Muscle of arm (tissue), 12 donors: Measurements from ENCODE around the gene CXCL6. TPM values are rescaled to one million over a fixed set of nuclear protein-coding genes. Genes with fewer than 3 reads are reported as not detected.

ENCODE experiments used
- DNase-seq: peaks from one replicate; pipeline ENCODE4 v3.0.0-alpha.2; 2013
- polyA plus RNA-seq, 12 donors: library from polyadenylated mRNA; unstranded; fragments of 120-200 nt; gene quantifications; one replicate each; pipeline ENCODE4 v1.2.1, GENCODE V29; 2013; ENCODE audit not compliant: insufficient read length in 12 of 12

The CXCL6 gene
- polyA plus RNA-seq, 12 donors = 0.11 to 0.44 (median 0.22) TPM; not detected in 7

DNA sequence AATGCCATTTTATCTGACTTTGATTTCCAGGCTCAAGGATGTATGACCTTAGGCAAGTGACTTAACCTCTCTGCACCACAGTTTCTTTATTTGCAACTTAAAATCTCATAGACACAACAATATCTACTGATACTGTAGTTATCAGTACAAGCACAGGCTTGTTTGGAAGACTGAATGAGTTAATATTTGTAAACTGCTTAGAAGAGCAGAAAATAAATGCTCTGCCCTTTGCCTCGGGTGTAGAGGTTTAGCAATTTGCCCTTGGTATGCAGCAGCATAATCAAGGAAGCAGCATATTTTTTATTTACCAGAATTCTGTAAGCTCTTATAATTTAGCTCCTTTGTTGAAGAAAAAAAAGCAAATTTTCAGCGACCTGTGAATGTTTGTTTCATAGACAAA is 29.8 kb downstream of the CXCL6 start:
- DNase-seq = no peak

DNA sequence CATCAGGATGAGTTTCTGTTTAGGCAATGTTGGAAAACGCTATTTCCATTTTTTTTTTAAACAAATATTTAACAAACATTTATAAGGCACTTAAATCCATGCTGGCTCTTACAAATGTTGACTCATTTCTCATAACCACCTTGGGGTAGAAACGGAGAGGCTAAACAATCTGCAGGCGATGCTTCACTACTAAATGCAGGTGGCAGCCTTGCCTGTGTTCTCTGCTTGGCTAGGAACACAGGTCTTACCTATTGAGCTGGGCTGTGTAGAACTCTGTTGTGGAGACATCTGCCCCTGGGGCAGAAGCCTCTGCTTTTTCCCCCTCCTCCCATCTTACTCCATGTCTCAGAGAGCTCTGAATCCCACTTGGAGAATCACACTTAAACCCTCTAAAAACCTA is 31.3 kb downstream of the CXCL6 start:
- no peak for DNase-seq

DNA sequence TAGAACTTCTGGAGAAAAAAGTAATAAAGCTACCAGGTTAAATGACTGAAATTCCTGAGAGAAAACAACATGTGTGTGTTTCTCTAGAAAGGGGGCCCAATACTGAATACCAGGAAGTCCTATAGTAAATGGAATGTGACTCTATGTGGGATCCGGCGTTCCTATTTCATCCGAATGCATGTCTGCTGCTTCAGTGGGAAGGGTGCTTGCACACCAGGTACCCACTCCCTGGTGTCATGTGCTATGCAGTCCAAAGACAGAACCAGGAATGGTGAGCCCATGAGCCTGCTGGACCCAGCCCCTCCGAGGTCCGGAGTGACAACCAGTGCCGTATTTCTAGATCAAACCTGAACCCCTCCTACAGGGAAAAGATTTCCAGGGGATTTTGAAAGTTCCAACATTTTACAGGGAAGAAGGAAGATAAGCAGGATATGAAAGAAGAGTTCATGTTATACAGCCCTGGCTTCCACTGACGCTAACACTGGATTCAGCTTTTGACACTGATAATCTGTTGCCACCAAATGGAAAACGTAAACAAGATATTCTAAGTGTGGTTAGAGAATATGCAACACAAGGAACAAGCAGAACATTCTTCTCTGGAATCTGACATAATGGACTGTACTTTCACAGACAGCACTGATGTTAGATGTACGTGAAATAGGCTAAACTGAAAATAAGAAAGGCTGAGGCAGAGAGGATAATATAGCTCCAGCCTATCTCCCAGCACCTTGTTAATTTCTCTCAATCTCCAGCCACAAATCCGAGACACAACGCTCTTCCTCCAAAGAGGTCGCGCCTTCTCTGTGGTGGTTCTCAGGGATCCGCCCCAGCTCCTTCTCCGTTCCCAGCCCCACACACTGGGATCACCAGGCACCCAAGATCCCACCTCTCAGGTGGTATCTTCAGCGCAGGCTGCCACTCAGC is 32.0 kb downstream of the CXCL6 start:
- no peak for DNase-seq

DNA sequence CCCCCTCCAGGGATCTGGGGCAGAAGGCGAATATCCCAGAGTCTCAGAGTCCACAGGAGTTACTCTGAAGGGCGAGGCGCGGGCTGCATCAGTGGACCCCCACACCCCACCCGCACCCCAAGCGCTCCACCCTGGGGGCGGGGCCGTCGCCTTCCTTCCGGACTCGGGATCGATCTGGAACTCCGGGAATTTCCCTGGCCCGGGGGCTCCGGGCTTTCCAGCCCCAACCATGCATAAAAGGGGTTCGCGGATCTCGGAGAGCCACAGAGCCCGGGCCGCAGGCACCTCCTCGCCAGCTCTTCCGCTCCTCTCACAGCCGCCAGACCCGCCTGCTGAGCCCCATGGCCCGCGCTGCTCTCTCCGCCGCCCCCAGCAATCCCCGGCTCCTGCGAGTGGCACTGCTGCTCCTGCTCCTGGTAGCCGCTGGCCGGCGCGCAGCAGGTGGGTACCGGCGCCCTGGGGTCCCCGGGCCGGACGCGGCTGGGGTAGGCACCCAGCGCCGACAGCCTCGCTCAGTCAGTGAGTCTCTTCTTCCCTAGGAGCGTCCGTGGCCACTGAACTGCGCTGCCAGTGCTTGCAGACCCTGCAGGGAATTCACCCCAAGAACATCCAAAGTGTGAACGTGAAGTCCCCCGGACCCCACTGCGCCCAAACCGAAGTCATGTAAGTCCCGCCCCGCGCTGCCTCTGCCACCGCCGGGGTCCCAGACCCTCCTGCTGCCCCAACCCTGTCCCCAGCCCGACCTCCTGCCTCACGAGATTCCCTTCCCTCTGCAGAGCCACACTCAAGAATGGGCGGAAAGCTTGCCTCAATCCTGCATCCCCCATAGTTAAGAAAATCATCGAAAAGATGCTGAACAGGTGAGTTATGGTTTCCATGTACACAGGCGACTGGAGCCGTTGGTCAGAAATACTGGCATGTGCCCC is 32.9 kb downstream of the CXCL6 start, which contains the start of gene CXCL1:
CXCL1 (plus strand) TSS at position 264 of the 926 bp plus-strand sequence; CDS start at position 342, 78 bp downstream.
- DNase-seq = no peak

DNA sequence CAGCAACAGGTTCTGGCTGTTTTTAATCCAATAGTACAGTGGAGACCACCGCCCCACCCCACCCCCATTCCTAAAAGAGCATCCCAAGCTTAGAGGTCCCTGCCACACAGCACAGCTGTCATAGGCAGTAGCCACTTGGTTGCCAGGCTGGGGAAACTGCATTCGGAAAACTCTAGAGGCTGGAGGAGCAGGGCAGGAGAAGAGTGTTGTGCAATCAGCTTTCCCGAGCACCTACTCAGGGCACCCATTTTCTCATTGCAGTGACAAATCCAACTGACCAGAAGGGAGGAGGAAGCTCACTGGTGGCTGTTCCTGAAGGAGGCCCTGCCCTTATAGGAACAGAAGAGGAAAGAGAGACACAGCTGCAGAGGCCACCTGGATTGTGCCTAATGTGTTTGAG is 33.8 kb downstream of the CXCL6 start:
- DNase-seq = no peak

DNA sequence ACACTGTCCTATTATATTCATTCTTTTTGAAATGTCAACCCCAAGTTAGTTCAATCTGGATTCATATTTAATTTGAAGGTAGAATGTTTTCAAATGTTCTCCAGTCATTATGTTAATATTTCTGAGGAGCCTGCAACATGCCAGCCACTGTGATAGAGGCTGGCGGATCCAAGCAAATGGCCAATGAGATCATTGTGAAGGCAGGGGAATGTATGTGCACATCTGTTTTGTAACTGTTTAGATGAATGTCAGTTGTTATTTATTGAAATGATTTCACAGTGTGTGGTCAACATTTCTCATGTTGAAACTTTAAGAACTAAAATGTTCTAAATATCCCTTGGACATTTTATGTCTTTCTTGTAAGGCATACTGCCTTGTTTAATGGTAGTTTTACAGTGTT is 34.3 kb downstream of the CXCL6 start:
- DNase-seq = no peak

DNA sequence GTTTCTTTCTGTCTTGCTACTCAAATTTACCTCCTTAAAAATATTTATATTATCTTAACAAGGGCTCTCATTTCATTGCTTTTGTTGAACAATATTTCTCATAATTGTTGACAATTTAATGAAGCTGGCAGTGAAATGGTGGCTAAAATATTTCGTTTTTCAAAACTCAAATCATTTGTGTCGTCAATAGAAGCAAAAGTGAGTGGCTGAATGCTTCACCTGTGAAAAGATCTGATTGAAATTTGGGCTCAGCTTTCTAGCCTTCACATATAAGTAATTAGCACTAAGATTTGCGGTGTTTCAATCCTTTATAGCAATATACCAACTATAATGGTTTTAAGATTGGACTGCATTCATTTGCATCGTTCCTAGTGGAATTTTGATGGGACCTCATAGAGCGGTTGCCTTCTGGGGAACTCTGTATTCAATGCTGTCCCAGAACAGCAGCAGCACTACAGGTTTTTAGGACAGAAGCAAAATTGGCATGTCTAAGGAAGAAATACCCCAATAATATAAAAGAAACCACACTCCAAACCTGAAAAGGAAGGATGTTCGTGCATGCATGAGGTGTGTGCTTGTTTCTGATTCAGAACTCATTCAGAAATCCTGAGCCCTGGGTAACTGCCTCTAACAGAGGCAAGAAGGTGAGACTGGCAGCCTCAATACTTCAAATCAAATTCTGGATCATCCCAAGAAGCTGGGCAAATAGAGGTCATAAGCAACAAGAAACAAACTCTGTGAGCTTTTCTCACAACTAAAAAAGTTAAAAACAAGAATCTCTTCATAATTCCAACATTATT is 35.2 kb downstream of the CXCL6 start:
- no peak for DNase-seq

DNA sequence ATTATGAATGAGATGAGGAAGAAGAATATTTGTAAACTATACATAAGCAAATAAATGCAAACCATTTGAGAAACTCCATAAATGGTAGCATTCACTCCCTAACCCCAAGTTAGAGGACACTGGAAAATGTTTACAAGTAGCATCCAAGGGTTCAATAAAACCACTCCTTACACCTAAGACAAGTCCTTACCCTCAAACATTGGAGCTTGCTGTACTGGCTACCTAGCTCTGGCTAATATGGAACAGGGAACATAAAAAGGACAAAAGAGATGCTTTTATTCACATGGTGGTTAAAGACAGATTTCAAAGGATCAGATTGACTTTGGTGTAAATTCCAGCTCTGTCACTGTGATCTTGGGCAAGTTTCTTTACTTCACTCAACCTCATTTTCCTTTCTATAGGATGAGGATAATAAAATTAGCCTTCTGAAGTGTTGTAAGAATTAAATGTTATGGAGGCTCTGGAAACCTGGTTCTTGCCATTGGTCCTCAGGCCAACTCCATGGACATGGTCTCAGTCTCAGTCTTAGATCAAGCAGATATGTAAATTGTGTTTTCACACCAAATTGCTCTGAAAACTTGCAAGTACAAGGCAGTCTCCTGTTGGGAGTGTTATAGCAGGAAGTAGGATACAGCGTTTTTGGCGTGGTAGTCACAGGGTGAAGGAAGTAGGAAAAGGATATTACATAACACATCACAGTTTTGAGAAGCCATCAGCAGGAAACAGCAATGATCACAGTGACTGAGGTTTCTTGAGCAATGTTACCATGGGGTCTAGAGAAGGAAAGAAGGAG is 36.0 kb downstream of the CXCL6 start:
- DNase-seq = no peak

DNA sequence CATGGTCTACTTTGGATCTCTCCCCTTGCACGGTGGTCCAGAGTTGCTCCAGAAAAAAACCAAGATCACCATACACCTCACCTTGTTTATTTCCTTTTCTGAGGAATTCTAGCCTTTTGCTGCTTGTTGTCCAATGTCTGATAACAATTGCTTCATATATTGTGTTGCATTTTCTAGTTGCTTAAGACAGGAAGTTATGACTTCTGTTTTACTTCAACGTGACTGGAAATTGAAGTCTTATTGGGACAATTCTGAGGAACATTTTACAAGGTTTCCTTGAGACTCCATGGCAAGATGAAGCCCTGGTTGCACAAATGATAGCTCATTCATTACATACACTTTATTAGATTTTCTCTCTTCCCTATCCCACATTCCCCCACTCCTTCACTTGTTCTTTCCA is 37.9 kb downstream of the CXCL6 start:
- no peak for DNase-seq

DNA sequence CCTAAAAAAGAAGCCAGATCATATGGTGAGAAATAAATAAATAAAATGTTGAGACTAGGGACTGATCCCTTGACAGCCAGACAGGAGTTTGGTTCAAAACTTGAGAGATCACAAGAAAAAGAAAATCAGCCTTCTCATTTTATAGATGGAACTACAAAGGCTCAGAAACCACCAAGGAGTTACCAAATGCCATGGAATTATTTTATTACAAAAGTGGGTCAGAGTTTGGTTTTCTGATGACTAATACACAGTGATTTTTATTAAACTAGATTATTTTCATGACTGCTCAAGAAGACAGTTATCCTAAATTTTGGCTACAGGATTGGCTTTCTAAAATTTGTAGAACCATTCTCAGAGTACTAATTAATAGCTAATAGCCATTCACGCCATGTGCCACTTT is 38.9 kb downstream of the CXCL6 start:
- no peak for DNase-seq

DNA sequence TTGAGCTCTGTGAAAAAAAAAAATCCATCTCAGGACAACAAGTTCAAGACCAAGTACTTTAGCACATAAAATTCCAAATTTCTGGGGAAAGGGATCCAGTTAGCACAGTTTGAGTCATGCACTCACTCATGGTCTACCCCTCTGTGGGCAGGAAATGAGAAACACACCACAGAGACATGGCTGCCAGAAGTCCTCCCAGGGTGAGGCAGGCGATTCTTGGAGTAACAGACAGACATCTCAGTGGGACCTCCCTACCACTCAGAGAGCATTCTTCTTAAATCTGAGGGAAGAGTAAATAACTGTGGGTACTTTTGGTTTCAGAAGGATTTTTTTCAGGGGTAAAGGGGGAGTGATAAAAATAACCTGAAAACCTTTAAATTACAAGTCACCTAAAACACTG is 46.8 kb downstream of the CXCL6 start:
- no peak for DNase-seq

DNA sequence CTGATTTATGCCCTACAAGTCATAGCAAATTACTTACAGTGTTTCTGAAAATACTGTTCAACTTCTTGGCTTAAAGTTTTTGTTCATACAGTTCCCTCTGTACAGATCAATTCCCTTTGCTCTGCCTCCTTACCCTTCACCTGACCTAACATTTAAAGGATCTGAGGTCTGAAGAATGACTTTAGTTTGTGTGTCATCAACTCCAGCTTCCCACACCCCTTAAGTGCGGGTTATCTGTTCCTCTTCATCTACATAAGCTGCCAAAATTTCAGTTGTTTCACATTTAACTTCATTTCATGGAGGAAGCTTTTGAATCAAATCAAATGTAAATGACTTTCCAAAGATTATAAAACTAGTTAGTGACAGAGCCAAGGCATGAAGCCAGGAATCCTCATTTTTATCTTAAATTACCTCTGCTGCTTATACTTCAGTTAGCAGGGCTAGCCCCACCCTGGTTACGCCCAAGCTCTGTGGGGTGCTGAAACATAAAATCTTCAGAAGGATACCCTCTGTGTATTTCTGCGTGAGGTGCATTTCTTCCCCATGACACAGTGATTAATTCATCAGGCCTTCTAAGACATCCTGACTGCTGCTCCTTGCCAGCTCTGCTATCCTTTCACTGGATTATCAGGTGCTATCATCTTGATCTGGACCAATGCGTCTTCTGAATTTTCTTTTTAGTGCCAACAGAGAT is 49.2 kb downstream of the CXCL6 start:
- no peak for DNase-seq

Other genes with a start within 250 kb of the CXCL6 start
- 1 to 10 TPM in 2 of 12 donors, under 1 TPM in 8, not detected in 2; 0.05 to 1.7 (median 0.31) TPM for gene RASSF6, start 216.2 kb upstream of the CXCL6 start, polyA plus RNA-seq
- gene CXCL8, start 96.1 kb upstream of the CXCL6 start, polyA plus RNA-seq = 10 to 100 TPM in 3 of 12 donors, 1 to 10 TPM in 7, under 1 TPM in 1, not detected in 1; 0.85 to 17.7 (median 5.7) TPM
- gene PF4V1, start 16.6 kb downstream of the CXCL6 start, polyA plus RNA-seq = not detected
- under 1 TPM in 10 of 12 donors, not detected in 2; 0.15 to 0.81 (median 0.35) TPM for gene CXCL1, start 32.7 kb downstream of the CXCL6 start, polyA plus RNA-seq
- 1 to 10 TPM in 5 of 12 donors, under 1 TPM in 5, not detected in 2; 0.38 to 2.7 (median 0.94) TPM for gene PF4, start 145.3 kb downstream of the CXCL6 start, polyA plus RNA-seq
- gene PPBP, start 151.5 kb downstream of the CXCL6 start, polyA plus RNA-seq = 1 to 10 TPM in 9 of 12 donors, under 1 TPM in 1, not detected in 2; 0.96 to 7.8 (median 3.1) TPM
- gene CXCL5, start 162.0 kb downstream of the CXCL6 start, polyA plus RNA-seq = 1 to 10 TPM in 1 of 12 donors, under 1 TPM in 9, not detected in 2; 0.07 to 2.3 (median 0.27) TPM
- gene CXCL3, start 202.0 kb downstream of the CXCL6 start, polyA plus RNA-seq = under 1 TPM in 8 of 12 donors, not detected in 4; 0.24 to 0.97 (median 0.29) TPM